IPS-18a (cell line): ENCODE measurements around the gene EFCAB6.

Experiments
- H3K27ac ChIP-seq: one replicate; pipeline ENCODE4 v1.5.1; 2013; ENCODE audit warnings: low read length
- H3K27me3 ChIP-seq: one replicate; pipeline ENCODE4 v1.6.1; 2013; ENCODE audit warnings: mild to moderate bottlenecking, low read length; ENCODE audit not compliant: control insufficient read depth, insufficient read depth
- H3K36me3 ChIP-seq: one replicate; pipeline ENCODE4 v1.6.1; 2013; ENCODE audit warnings: low read depth, low read length; ENCODE audit not compliant: control insufficient read depth
- H3K4me1 ChIP-seq: one replicate; pipeline ENCODE4 v1.6.1; 2013; ENCODE audit warnings: low read depth, low read length; ENCODE audit not compliant: control insufficient read depth
- H3K4me3 ChIP-seq: one replicate; pipeline ENCODE4 v1.5.1; 2013; ENCODE audit warnings: low read length
- H3K9ac ChIP-seq: one replicate; pipeline ENCODE4 v1.6.1; 2013; ENCODE audit warnings: mild to moderate bottlenecking, low read length, moderate library complexity
- H3K9me3 ChIP-seq: one replicate; pipeline ENCODE4 v1.6.1; 2013; ENCODE audit warnings: low read depth, low read length; ENCODE audit not compliant: control insufficient read depth

Gene EFCAB6

DNA sequence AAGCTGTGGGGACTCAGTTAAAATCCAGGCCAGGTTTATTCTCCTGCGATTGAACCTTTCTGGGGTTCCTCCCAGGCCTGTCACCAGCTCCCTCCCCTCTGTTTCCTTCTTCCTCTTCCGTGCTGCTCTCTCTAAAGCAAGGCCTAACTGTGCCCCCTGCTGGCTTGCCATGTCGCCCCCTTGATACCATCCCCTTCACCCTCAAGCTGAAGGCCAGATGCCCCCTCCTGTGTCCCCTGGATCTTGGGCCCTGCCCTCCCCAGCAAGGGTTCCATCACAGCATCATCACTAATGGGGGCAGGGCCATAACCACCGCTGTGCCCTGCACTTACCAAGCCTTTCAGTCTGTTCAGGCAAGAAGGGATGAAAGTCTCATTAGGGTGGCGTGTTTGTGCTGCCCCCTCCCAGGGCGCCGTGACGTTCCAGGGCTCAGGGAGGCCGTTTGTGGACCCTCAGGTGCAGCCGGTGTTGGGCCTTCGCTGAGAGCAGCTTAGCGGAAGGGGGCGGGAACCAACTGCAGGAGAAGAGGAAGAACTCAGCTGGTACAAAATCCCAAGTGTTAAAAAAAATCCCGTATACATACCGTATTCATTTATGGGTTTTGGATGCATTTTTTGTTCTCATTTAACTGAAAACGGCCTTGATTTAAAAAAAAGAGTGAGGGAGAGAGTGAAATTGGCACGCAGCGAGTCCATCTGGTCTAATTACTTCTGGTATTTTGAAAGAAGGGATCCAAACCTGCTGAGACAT is 330.4 kb downstream of the EFCAB6 start:
- H3K27me3 ChIP-seq: no peaks in the 10 kb centered on the region
- H3K27ac ChIP-seq: no peak overlapping the region
- no peak overlapping the region for H3K9ac ChIP-seq
- H3K36me3 ChIP-seq: no peaks in the 10 kb centered on the region
- no peaks in the 10 kb centered on the region for H3K4me1 ChIP-seq
- no peaks in the 10 kb centered on the region for H3K9me3 ChIP-seq
- no peak overlapping the region for H3K4me3 ChIP-seq

GRCh38 chr22:43479962-43480361 is 332.1 kb downstream of the EFCAB6 start:
- Histone ChIP-seq H3K27ac (no peak overlapping the region), H3K4me3 (no peak overlapping the region), H3K36me3 (no peaks in the 10 kb centered on the region), H3K27me3 (no peaks in the 10 kb centered on the region), H3K4me1 (no peaks in the 10 kb centered on the region), H3K9ac (no peak overlapping the region), H3K9me3 (no peaks in the 10 kb centered on the region)

DNA sequence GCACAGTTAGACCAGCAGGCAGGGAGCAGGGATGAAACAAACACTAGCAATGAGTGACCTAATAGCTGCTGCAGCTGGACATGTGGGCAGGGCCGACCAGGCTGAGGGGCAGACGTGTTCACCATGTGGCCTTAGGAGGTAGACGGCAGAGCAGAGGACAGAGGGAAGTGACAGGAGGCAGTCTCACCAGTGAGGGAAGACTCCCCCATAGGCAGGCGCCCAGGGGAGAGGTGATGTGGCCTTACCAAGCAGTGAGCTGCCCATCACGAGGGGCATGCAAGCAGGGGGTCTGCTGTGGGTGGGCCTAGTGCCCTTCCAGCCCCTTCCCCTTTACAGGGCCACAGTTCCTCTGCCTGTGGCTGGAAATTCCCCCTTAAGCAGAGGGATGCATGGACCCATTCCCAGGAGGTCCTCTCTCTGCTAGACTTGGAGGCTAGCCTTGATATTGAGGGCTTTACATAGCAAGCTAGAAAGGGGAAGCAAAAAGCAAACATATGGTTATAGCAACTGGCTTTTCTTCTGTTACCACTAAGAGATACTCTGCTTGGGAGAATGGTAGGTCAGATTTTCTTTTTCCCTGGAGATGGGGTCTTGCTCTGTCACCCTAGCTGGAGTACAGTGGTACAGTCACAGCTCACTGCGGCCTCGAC is 332.7 kb downstream of the EFCAB6 start:
- Histone ChIP-seq H3K27ac (no peak overlapping the region), H3K9me3 (no peaks in the 10 kb centered on the region), H3K4me1 (no peaks in the 10 kb centered on the region), H3K36me3 (no peaks in the 10 kb centered on the region), H3K4me3 (no peak overlapping the region), H3K9ac (no peak overlapping the region), H3K27me3 (no peaks in the 10 kb centered on the region)
